Mononuclear cell (primary cell): ENCODE measurements around the gene FASTK. TPM values are rescaled to one million over a fixed set of nuclear protein-coding genes. Genes with fewer than 3 reads are reported as not detected.
"Not testable (repeated sequence)": the region's sequence is repeated elsewhere in the genome, so short reads cannot be mapped to it uniquely, and the experiment has no call there.

Experiments
- H3K27me3 ChIP-seq: 2 replicates; pipeline ENCODE4 v1.6.0; 2011; ENCODE audit warnings: low read length, control low read depth; ENCODE audit not compliant: insufficient read depth
- H3K4me1 ChIP-seq: 2 replicates; pipeline ENCODE4 v1.5.1; 2011; ENCODE audit warnings: mild to moderate bottlenecking, low read length, control low read depth; ENCODE audit not compliant: insufficient read depth
- H3K4me3 ChIP-seq: 2 replicates; pipeline ENCODE4 v1.5.1; 2011; ENCODE audit warnings: mild to moderate bottlenecking, low read length, moderate library complexity
- H3K9me3 ChIP-seq: 2 replicates; pipeline ENCODE4 v1.5.1; 2011; ENCODE audit warnings: low read depth, mild to moderate bottlenecking, control low read depth, low read length
- total RNA-seq: library from RNA; depleted of rRNA; stranded (reverse); fragments of >200 nt; gene quantifications from one replicate; pipeline ENCODE4 v1.2.3, GENCODE V29; 2012

The FASTK gene
- total RNA-seq, 1 donor: 33.6 TPM

DNA sequence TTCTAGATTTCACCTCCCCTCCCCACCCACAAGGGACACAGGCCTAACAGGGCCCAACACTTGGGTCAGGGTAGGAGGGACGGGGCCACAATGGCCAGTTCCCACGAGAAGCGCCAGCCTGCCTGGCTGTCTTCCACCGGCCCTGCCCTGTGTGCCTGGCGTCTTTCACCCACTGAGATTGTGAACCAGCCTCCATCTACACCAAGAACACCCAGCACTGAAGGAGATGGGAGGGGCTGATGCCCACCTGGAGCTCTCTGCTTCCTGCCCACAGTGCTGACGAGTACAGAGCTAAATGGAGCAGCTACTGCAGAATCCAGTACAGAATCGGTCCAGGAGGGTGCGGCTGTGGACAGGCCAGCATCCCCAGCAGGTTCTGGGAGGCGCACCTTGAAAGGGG lies 34.6 kb downstream of the FASTK start:
- H3K27me3 ChIP-seq: no peaks in the 10 kb centered on the region
- H3K9me3 ChIP-seq: no peaks in the 10 kb centered on the region
- H3K4me1 ChIP-seq: peaks cover 2% of the 10 kb centered on the region
- H3K4me3 ChIP-seq: no peak overlapping the region

DNA sequence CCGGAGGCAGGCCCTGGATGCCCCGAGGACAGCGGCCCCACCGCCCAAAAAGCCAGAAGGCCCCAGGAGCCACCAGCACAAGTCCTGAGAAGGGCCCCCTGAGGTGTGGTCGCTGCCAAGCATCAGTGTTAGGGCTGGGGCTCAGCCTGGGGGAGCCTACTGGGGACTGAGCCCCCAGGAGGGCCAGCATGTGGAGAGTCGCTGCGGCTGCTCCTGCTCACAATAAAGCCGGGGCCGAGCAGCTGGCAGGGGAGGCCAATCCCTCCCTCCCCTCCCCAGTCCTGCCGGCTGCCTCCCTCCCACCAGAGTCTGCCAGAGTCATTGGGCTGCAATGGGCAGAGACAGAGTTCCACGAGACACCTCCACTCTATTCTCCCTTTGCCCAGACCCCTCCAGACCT lies 35.3 kb downstream of the FASTK start:
- Histone ChIP-seq H3K27me3 (no peaks in the 10 kb centered on the region), H3K4me1 (no peaks in the 10 kb centered on the region), H3K9me3 (no peaks in the 10 kb centered on the region), H3K4me3 (no peak overlapping the region)

DNA sequence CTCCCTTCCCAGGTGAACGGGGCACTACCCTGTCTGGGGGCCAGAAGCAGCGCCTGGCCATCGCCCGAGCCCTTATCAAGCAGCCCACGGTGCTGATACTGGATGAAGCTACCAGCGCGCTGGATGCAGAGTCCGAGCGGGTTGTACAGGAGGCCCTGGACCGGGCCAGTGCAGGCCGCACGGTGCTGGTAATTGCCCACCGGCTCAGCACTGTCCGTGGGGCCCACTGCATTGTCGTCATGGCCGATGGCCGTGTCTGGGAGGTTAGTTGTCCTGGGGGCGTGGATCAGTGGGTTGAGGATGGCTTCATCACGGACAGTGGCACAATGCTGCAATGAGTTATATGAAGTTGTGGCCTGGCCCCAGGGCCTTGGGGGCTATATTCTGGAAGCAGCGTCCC lies 36.6 kb downstream of the FASTK start:
- no peaks in the 10 kb centered on the region for H3K9me3 ChIP-seq
- H3K27me3 ChIP-seq: no peaks in the 10 kb centered on the region
- H3K4me3 ChIP-seq: no peak overlapping the region
- H3K4me1 ChIP-seq: peaks cover 6% of the 10 kb centered on the region

DNA sequence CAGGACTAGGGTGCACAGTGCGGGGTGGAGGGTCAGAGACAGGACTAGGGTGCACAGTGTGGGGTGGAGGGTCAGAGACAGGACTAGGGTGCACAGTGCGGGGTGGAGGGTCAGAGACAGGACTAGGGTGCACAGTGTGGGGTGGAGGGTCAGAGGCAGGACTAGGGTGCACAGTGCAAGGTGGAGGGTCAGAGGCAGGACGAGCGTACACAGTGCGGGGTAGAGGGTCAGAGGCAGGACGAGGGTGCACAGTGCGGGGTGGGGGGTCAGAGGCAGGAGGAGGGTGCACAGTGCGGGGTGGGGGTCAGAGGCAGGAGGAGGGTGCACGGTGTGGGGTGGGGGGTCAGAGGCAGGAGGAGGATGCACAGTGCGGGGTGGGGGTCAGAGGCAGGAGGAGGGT lies 37.2 kb downstream of the FASTK start:
- not testable (repeated sequence) for H3K27me3 ChIP-seq, H3K4me1 ChIP-seq, H3K9me3 ChIP-seq

DNA sequence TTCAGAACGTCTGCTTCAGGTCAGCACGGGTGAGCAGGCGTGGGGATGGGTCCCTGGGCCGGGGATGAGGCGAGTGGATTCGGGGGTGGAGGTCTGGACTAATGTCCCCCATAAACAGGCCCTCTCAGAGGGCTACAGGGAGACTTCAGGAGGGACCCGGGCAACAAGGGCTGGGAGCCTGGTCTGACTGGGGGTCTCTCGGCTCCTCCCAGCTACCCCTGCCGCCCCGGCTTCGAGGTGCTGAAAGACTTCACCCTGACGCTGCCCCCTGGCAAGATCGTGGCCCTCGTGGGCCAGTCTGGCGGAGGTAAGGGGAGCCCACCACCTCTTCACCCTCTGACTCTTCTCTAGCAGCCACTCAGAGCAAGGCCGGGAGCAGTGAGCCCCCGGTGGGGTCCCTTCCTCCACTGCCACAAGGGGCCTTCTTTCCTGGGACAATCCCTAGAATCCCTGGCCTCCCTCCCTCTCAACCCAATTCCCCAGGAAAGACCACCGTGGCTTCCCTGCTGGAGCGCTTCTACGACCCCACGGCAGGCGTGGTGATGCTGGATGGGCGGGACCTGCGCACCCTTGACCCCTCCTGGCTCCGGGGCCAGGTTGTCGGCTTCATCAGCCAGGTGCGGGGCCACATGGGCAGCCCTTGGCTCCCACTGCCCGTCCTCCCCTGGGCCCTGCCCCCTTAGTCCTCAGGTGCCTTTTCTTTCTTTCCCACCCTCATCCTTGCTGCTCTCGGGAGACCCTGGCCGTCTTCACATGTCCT lies 39.8 kb downstream of the FASTK start:
- H3K4me1 ChIP-seq: peaks cover 9% of the 10 kb centered on the region
- H3K27me3 ChIP-seq: no peaks in the 10 kb centered on the region
- H3K9me3 ChIP-seq: no peaks in the 10 kb centered on the region
- H3K4me3 ChIP-seq: no peak overlapping the region

More for the DNA sequence above, 37.2 kb downstream of the FASTK start:
- H3K4me3 ChIP-seq: not testable (repeated sequence)

DNA sequence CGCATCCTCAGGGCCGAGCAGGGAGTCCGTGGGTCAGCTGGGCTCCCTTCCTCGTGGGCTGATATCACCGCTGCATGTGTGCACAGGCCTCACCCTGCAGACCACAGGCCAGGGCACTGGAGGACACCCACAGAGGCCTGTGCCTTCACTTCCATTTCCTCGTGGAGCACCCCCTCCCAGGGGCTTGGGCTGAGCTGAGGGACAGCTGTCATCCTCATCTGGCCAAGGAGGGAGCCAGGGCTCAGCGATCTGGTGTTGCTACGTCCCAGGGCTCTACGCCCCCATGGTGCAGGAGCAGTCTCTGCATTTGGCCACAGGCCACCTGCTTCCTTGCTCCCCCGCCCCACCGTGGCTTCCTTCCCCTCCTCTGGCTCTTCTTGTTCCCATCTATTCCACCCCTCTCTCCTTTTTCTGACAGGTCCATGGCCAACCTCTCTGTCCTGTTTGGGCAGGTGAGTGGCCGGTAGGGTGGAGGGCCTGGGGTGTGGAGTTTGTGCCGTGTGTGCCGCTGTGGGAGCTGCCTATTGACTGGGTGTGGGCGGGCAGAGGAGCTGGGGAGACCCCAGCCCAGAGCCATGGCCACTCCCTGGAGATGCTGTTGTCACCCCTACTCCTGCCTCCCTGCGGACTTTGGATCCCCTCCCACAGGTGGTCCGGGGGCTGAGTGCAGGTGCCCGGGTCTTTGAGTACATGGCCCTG lies 40.6 kb downstream of the FASTK start:
- Histone ChIP-seq H3K9me3 (no peaks in the 10 kb centered on the region), H3K4me3 (no peak overlapping the region), H3K27me3 (no peaks in the 10 kb centered on the region), H3K4me1 (peaks cover 9% of the 10 kb centered on the region)

DNA sequence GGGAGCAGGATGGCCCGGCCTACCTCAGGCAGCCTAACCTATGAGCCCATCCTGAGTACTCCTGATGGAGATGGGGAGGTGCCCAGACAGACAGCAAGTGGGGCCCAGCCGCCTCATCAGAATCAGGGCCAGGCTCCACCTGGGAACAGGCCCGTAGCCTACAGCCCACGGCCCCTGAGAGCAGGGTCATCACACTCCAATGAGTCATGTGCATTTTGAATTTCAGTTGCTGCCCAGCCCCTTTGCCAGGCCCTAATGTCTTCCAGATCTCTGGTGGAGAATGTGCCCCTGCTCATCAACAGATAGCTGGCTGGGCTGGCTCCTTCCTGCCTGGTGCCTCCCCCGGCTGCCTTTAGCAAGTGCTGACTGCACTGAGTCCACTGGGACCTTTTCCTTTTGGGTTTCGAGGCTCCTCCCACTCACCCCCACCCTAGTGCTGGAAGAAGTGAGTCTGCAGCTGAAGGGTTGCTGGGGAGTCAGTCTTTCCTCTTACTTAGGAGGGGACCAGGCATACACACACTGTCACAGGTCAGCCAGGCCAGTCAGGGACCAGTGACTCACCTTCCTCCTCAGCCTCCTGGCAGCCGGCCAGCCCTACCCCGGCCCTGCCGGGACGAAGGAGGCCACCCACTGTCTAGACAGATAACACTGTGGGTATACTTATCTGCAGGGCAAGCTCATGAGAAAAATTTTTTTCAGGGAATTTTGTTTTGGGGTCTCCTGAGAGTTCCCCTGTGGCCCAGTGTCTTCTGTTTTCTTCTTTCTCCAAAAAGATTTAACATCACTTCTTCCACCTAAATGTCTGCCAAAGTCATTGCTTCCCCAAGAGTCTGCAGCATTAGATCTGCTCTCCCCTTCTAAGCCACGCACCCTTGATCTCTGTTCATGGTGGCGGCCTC lies 41.4 kb downstream of the FASTK start:
- Histone ChIP-seq H3K27me3 (no peaks in the 10 kb centered on the region), H3K4me1 (peaks cover 9% of the 10 kb centered on the region), H3K9me3 (no peaks in the 10 kb centered on the region), H3K4me3 (no peak overlapping the region)

DNA sequence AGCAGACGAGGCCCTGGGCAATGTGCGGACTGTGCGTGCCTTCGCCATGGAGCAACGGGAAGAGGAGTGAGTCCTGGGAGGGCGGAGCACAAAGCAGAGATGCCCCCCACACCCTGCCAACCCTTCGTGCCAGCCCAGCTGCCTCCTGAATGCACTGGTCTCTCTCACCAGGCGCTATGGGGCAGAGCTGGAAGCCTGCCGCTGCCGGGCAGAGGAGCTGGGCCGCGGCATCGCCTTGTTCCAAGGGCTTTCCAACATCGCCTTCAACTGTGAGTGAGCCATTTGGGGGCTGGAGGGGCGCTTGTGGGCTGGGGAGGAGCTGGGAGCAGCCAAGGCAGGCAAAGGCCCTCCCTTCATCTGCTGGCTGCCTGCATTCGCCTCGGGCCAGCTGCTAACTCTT lies 44.7 kb downstream of the FASTK start:
- Histone ChIP-seq H3K4me3 (no peak overlapping the region), H3K27me3 (no peaks in the 10 kb centered on the region), H3K9me3 (no peaks in the 10 kb centered on the region), H3K4me1 (peaks cover 9% of the 10 kb centered on the region)

DNA sequence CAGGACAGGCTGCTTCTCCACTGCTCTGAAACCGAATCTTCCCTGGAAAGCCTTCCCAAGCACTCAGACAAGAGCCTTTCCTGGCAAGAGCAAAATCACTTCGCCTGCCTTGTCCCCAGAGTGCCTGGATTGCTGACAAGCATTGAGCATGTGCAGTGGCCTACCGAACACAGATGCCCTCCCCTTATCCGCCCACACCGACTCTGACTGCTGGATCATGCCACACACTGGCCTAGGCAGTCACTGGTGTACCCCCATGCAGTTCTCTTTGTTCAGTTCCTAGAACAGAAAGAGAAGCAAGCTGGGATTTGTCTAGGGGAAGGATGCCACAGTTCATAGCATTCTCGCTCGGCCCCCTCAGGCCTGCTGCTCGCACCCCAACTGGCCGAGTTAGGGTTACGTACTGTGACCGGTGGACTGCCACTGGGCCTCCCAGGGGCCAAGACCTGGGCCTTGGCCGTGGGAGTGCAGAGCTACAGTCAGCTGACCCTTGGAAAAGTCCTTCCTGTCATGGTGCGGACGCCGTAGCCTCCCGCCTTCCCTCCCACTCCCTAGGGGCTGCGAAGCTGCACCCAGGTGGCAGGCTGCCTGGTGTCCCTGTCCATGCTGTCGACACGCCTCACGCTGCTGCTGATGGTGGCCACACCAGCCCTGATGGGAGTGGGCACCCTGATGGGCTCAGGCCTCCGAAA lies 45.4 kb downstream of the FASTK start:
- Histone ChIP-seq H3K4me3 (no peak overlapping the region), H3K27me3 (no peaks in the 10 kb centered on the region), H3K9me3 (no peaks in the 10 kb centered on the region), H3K4me1 (peaks cover 9% of the 10 kb centered on the region)

DNA sequence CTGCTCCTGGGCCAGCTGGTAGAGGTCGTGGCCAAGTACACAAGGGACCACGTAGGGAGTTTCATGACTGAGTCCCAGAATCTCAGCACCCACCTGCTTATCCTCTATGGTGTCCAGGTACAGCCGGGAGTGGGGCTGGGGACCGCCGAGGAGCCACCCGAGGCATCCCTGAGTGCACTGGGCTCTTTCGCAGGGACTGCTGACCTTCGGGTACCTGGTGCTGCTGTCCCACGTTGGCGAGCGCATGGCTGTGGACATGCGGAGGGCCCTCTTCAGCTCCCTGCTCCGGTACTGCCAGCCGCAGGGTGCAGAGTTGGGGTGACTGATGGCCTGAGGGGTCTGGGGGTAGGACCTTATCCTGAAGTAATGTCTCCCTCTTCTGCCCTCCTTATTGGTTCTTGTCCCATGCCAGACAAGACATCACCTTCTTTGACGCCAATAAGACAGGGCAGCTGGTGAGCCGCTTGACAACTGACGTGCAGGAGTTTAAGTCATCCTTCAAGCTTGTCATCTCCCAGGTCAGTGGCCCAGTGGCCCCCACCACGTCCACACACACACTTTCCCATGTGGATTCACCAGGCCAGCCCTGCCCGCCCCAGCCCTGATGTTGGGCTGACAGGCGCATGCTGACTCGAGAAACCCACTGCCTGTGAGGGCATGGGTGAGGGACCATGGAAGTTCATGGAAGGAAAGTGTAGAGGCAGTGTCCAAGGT lies 46.1 kb downstream of the FASTK start:
- Histone ChIP-seq H3K9me3 (no peaks in the 10 kb centered on the region), H3K4me1 (peaks cover 12% of the 10 kb centered on the region)

DNA sequence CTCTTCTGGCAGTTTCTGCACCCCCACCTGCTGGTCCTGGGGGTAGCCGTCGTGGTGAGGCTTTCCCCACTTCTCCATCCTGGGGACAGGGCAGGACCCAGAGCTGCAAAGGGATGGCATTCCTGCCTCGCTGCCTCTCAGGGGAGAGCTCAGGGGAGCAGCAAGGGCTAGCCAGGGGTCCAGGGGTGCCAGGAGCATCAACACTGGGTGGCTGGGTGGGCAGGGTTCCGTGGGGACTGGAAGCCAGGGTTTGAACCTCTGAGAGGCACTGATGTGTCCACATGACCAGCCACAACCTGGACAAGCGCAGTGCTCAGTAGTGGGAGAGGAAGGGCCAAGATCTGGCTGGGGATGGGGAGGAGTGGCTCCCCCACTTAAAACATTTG lies 46.8 kb downstream of the FASTK start:
- H3K9me3 ChIP-seq: no peaks in the 10 kb centered on the region
- no peaks in the 10 kb centered on the region for H3K27me3 ChIP-seq
- no peak overlapping the region for H3K4me3 ChIP-seq
- peaks cover 12% of the 10 kb centered on the region for H3K4me1 ChIP-seq

More for the DNA sequence above, 46.1 kb downstream of the FASTK start:
- Histone ChIP-seq H3K4me3 (no peak overlapping the region), H3K27me3 (no peaks in the 10 kb centered on the region)

DNA sequence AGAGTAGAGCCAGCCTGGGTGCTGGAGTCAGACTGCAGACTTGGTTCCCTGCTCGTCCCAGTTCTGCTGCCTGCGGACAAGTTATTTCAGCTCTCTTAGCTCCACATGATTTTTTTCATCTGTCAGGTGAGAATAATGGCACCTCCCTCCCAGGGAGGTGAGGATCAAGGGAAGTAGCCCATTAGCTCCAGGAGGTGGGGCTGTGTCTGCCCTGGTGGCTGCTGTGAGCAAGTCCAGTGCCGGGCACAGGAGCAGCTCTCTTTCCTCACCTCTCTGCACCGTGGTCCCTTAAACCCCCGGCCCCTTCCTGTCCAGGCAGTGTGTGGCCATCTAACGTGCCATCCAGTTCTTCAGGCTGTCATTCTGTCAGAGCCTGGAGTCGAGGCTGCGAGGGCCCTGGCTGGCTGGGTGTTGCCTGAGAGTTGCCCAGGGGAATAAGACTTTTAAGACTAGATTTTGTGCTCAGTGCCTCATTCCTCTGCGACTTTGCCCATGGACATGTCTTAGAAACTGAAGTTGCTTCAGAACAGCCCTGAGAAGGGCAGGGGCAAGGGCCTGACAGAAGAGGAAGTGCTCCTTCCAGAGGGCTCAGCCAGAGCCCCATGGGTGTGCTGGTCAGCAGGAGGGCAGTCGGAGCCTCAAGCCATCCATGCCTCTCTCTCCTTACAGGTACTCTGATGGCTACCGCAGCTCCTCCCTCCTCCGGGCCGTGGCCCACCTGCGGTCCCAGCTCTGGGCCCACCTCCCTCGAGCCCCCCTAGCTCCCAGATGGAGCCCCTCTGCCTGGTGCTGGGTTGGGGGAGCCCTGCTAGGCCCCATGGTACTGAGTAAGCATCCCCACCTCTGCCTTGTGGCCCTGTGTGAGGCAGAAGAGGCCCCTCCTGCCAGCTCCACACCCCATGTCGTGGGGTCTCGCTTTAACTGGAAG lies 47.4 kb downstream of the FASTK start:
- no peaks in the 10 kb centered on the region for H3K27me3 ChIP-seq

DNA sequence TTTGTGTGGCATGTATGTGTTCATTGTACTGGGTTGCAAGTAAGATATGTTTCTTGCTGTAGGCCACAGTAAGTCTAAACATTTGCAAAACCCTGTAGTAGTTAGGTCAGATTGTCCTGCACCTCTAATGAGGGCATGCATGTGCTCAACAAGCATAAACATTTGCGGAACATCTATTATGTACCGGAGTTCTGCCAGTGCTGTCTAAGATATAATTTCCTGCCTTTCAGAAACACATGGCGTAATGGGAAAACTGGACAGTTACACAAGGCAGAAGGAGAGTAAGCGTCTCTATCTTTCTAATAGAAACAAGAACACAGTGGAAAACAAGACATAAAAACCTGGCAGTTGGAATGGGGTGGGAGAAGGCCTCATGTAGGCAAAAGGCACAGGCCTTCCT lies 49.6 kb downstream of the FASTK start:
- Histone ChIP-seq H3K4me1 (peaks cover 18% of the 10 kb centered on the region), H3K9me3 (no peaks in the 10 kb centered on the region), H3K4me3 (no peak overlapping the region), H3K27me3 (no peaks in the 10 kb centered on the region)

More for the DNA sequence above, 47.4 kb downstream of the FASTK start:
- no peak overlapping the region for H3K4me3 ChIP-seq
- H3K9me3 ChIP-seq: no peaks in the 10 kb centered on the region
- H3K4me1 ChIP-seq: peaks cover 12% of the 10 kb centered on the region
